ENCODE results near the gene ZNF580. TPM values are rescaled to one million over a fixed set of nuclear protein-coding genes. Genes with fewer than 3 reads are reported as not detected.

ZNF580 gene
- total and polyA plus RNA-seq, 9 of the 15 experiments (the other 6 are each of a cell fraction or from before 2014, with no cell fraction given), result 2.3 to 47.4 (median 6.0) TPM

DNA sequence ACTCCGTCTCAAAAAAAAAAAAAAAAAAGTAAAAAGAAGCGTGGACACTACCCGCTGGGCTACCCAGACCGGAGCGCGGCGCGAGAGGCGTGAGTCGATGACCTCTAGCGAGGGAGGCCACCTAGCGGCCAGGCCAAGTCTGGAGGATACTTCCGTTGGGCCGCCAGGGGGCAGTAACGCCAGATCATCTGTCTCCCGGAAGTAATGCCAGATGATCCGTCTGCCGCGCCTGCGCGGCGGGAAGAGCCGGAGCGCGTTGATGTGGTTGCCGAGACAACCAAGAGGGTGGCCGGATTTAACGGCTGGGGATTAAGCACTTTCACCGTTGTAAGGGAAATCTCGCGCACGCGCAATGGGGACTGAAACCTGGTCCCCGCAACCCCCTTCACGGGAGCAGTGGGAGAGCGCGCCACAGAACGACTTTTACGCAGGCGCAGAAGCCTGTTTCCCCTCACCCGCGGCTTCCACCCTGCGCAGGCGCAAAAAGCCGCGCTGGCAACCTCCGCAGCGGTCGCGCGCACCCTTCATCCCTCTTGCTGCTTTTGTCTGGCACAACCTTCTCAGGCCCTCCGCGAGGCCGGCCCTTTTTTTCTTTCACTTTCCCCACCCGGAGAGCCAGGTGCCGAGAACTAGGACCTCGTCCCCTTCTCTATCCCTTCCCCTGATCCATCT is 13.0 kb downstream of the ZNF580 start (continued):
- TF ChIP-seq SMAD3 (CRISPR knock-in tag; conservative IDR thresholded peaks at IDR 0.05) (no peak), NUFIP1 (IDR thresholded peaks at IDR 0.05; ENCODE audit: partially characterized antibody) (no peak), ETV5 (CRISPR knock-in tag; IDR thresholded peaks at IDR 0.05; ENCODE audit: low read depth) (peak; percentile 97), MNT (conservative IDR thresholded peaks at IDR 0.05) (peak; percentile 73 to 86), SLC30A9 (CRISPR knock-in tag; IDR thresholded peaks at IDR 0.05) (no peak), NR2C2 (CRISPR knock-in tag; IDR thresholded peaks at IDR 0.05) (peak; percentile 92), NR2C2 (tag; IDR thresholded peaks at IDR 0.05) (peak; percentile 96), ZNF785 (CRISPR knock-in tag; IDR thresholded peaks at IDR 0.05) (no peak), ZBTB33 (CRISPR knock-in tag; IDR thresholded peaks at IDR 0.05) (peak; percentile 93), MAX (CRISPR knock-in tag; IDR thresholded peaks at IDR 0.05) (peak; percentile 75), SMC3 (conservative IDR thresholded peaks at IDR 0.05; ENCODE audit: insufficient read depth, low read depth, low read length) (peak; percentile 82), MYNN (IDR thresholded peaks at IDR 0.05) (peak; percentile 71; the same call in 1 of the 2 replicates), MYNN (CRISPR knock-in tag; IDR thresholded peaks at IDR 0.05) (no peak), SMAD1 (IDR thresholded peaks at IDR 0.05; ENCODE audit: low read depth, low read length, partially characterized antibody) (no peak), ESRRA (IDR thresholded peaks at IDR 0.05; ENCODE audit: borderline replicate concordance, low read depth) (peak; percentile 97)
- TF ChIP-seq, protein P1, sequence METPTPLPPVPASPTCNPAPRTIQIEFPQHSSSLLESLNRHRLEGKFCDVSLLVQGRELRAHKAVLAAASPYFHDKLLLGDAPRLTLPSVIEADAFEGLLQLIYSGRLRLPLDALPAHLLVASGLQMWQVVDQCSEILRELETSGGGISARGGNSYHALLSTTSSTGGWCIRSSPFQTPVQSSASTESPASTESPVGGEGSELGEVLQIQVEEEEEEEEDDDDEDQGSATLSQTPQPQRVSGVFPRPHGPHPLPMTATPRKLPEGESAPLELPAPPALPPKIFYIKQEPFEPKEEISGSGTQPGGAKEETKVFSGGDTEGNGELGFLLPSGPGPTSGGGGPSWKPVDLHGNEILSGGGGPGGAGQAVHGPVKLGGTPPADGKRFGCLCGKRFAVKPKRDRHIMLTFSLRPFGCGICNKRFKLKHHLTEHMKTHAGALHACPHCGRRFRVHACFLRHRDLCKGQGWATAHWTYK (CRISPR knock-in tag; IDR thresholded peaks at IDR 0.05), result peak; percentile 7; the same call in 1 of the 2 replicates
- TF ChIP-seq, protein P2, sequence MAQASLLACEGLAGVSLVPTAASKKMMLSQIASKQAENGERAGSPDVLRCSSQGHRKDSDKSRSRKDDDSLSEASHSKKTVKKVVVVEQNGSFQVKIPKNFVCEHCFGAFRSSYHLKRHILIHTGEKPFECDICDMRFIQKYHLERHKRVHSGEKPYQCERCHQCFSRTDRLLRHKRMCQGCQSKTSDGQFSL (CRISPR knock-in tag; IDR thresholded peaks at IDR 0.05), result peak; percentile 55; the same call in 1 of the 2 replicates
- TF ChIP-seq, protein P2 (tag; IDR thresholded peaks at IDR 0.05), result no peak
- TF ChIP-seq, protein P3, sequence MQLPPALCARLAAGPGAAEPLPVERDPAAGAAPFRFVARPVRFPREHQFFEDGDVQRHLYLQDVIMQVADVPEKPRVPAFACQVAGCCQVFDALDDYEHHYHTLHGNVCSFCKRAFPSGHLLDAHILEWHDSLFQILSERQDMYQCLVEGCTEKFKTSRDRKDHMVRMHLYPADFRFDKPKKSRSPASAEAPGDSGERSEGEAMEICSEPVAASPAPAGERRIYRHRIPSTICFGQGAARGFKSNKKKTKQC (CRISPR knock-in tag; IDR thresholded peaks at IDR 0.05), result peak; percentile 74; the same call in 1 of the 2 replicates
- TF ChIP-seq, protein P4, sequence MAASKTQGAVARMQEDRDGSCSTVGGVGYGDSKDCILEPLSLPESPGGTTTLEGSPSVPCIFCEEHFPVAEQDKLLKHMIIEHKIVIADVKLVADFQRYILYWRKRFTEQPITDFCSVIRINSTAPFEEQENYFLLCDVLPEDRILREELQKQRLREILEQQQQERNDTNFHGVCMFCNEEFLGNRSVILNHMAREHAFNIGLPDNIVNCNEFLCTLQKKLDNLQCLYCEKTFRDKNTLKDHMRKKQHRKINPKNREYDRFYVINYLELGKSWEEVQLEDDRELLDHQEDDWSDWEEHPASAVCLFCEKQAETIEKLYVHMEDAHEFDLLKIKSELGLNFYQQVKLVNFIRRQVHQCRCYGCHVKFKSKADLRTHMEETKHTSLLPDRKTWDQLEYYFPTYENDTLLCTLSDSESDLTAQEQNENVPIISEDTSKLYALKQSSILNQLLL (CRISPR knock-in tag; IDR thresholded peaks at IDR 0.05; ENCODE audit: borderline replicate concordance), result no peak
